Endothelial cell of umbilical vein (primary cell): ENCODE results near the gene TREML4. TPM values are rescaled to one million over a fixed set of nuclear protein-coding genes. Genes with fewer than 3 reads are reported as not detected.

Experiments used
- BruUV-seq: library from RNA; stranded (reverse); fragments of 400-500 nt; replicated peaks from 2 replicates; lab custom pipeline; 2021; lab: Mats Ljungman, UMichigan
- CTCF ChIA-PET: fragments of 300-600, 350-600 bp; sonication (Branson Sonifier 250); formaldehyde crosslinking; loops from one replicate; lab custom pipeline; 2021; ENCODE audit warnings: antibody characterized with exemption, inconsistent platforms; lab: Charles Lee
- POLR2A ChIA-PET: fragments of 300-600, 350-600 bp; sonication (Branson Sonifier 250); formaldehyde crosslinking; loops from one replicate; lab custom pipeline; 2021; ENCODE audit warnings: antibody characterized with exemption, inconsistent platforms; lab: Charles Lee
- DNase-seq: peaks from one replicate; pipeline ENCODE4 v3.0.0-alpha.2; 2011; ENCODE audit warnings: low read depth, low spot score
- FAIRE-seq: peaks from 2 replicates; lab custom pipeline; 2011; peaks lifted over from hg19 to GRCh38; lab: Jason Lieb, UNC
- H2AFZ ChIP-seq: 2 replicates; pipeline ENCODE4 v1.6.0; 2012; ENCODE audit warnings: low read depth, low read length, control low read depth, inconsistent platforms
- H3K27ac ChIP-seq: 2 replicates; pipeline ENCODE4 v1.5.1; 2011; ENCODE audit warnings: low read depth, mild to moderate bottlenecking, control low read depth, low read length, moderate library complexity; ENCODE audit not compliant: insufficient read depth
- H3K27me3 ChIP-seq, 2 experiments: 2 replicates each; pipeline versions ENCODE4 v1.6.0 to v1.6.1; 2011; ENCODE audit warnings: low read length in 2 of 2, mixed read lengths in 1 of 2; ENCODE audit not compliant: control insufficient read depth in 2 of 2, insufficient read depth in 2 of 2
- H3K36me3 ChIP-seq, 2 experiments: 2 replicates in 1 of 2; 3 replicates in 1 of 2; pipeline ENCODE4 v1.5.1; 2011; ENCODE audit warnings: low read length in 2 of 2, mild to moderate bottlenecking in 1 of 2, moderate library complexity in 1 of 2; ENCODE audit not compliant: control insufficient read depth in 2 of 2, insufficient read depth in 2 of 2; ENCODE audit errors: extremely low read depth in 1 of 2
- H3K4me1 ChIP-seq: 3 replicates; pipeline ENCODE4 v1.5.1; 2011; ENCODE audit warnings: mild to moderate bottlenecking, low read length; ENCODE audit not compliant: control insufficient read depth, insufficient read depth; ENCODE audit errors: extremely low read depth
- H3K4me2 ChIP-seq: 2 replicates; pipeline ENCODE4 v1.6.1; 2011; ENCODE audit warnings: low read length, control low read depth, mixed read lengths; ENCODE audit not compliant: insufficient read depth
- H3K4me3 ChIP-seq, 3 experiments: fragments of 200-600 bp in 1 of 3; sonication (generic), shearing (Covaris generic) in 1 of 3; replicated peaks in 1 of 3; 2 replicates each; pipeline ENCODE4 v1.5.1; 2011 to 2016; ENCODE audit warnings: control low read depth in 3 of 3, low read length in 3 of 3, mild to moderate bottlenecking in 2 of 3, inconsistent platforms in 1 of 3, low read depth in 1 of 3, moderate library complexity in 1 of 3; ENCODE audit not compliant: insufficient read depth in 1 of 3
- H3K79me2 ChIP-seq: 2 replicates; pipeline ENCODE4 v1.6.0; 2012; ENCODE audit warnings: low read length, inconsistent platforms; ENCODE audit not compliant: control insufficient read depth, insufficient read depth
- H3K9ac ChIP-seq: replicated peaks from 2 replicates; pipeline ENCODE3; 2011; ENCODE audit warnings: low read length, control low read depth; ENCODE audit not compliant: insufficient read depth; ENCODE audit errors: extremely low read depth
- H3K9me1 ChIP-seq: replicated peaks from 3 replicates; pipeline ENCODE4 v1.6.0; 2011; ENCODE audit warnings: mild to moderate bottlenecking, low read length; ENCODE audit not compliant: control insufficient read depth, insufficient read depth; ENCODE audit errors: extremely low read depth
- H3K9me3 ChIP-seq: replicated peaks from 2 replicates; pipeline ENCODE4 v1.5.1; 2012; ENCODE audit warnings: low read length, inconsistent platforms; ENCODE audit not compliant: control insufficient read depth, insufficient read depth
- H4K20me1 ChIP-seq: replicated peaks from 2 replicates; pipeline ENCODE3; 2011; ENCODE audit warnings: mild to moderate bottlenecking, low read length; ENCODE audit not compliant: control insufficient read depth, insufficient read depth; ENCODE audit errors: extremely low read depth
- EZH2 ChIP-seq: IDR thresholded peaks from 2 replicates; pipeline ENCODE4 v1.6.1; 2012; ENCODE audit warnings: borderline replicate concordance, low read depth, mild to moderate bottlenecking, moderate library complexity, low read length, inconsistent platforms; ENCODE audit not compliant: severe bottlenecking
- FOS ChIP-seq: IDR thresholded peaks from 2 replicates; pipeline ENCODE4 v1.6.1; 2011; ENCODE audit warnings: mild to moderate bottlenecking, low read length, moderate library complexity, borderline replicate concordance; ENCODE audit not compliant: insufficient read depth
- GATA2 ChIP-seq: IDR thresholded peaks from 2 replicates; pipeline ENCODE4 v1.7.0; 2011; ENCODE audit warnings: low read depth, mild to moderate bottlenecking, moderate library complexity, mixed read lengths, low read length; ENCODE audit not compliant: insufficient read length, insufficient read depth
- JUN ChIP-seq: IDR thresholded peaks from 2 replicates; pipeline ENCODE4 v1.6.1; 2011; ENCODE audit warnings: borderline replicate concordance, low read depth; ENCODE audit not compliant: insufficient read length, insufficient read depth
- MYC ChIP-seq: IDR thresholded peaks from one replicate; pipeline ENCODE4 v1.6.1; 2011; ENCODE audit warnings: mild to moderate bottlenecking, low read depth, low read length
- POLR2A ChIP-seq: IDR thresholded peaks from 2 replicates; pipeline ENCODE4 v1.6.1; 2012; ENCODE audit warnings: low read depth, mild to moderate bottlenecking, control low read depth, low read length
- POLR2AphosphoS5 ChIP-seq: IDR thresholded peaks from 2 replicates; pipeline ENCODE4 v1.6.1; 2012; ENCODE audit warnings: low read depth, mild to moderate bottlenecking, control low read depth, low read length, moderate library complexity; ENCODE audit not compliant: insufficient read depth
- dilution Hi-C: fragments of 300-500 bp; cut with MboI; formaldehyde crosslinking; loops from one replicate; pipeline ENCODE4 v1.15.0; 2019; ENCODE audit warnings: low sequenced_read_pairs; ENCODE audit not compliant: extremely low pct_ligation_motif_present
- intact Hi-C: fragments of 100-400 bp; cut with micrococcal nuclease; formaldehyde crosslinking; loops from one replicate; pipeline ENCODE4 v1.10.0; 2022
- polyA plus RNA-seq, 4 experiments: library from polyadenylated mRNA; depleted of rRNA in 3 of 4; stranded (reverse) in 3 of 4; unstranded in 1 of 4; fragments of >200 nt; gene quantifications; 2 replicates each; pipeline versions ENCODE4 v1.2.1 to v1.2.3, GENCODE V29; 2011 to 2012; ENCODE audit warnings: missing spikeins in 1 of 4
- total RNA-seq: library from RNA; stranded (reverse); gene quantifications from 2 replicates; pipeline ENCODE4 v1.2.3, GENCODE V29; 2021
- TF ChIP-seq, protein P1 (sequence below), 2 donors: IDR thresholded peaks; 1 replicate in 1 of 2; 2 replicates in 1 of 2; pipeline ENCODE4 v1.5.1; 2011; ENCODE audit warnings: low read length in 2 of 2, mild to moderate bottlenecking in 2 of 2, moderate library complexity in 2 of 2, control low read depth in 1 of 2, inconsistent platforms in 1 of 2, low read depth in 1 of 2; ENCODE audit not compliant: insufficient read depth in 1 of 2; ENCODE audit errors: extremely low read depth in 1 of 2
- TF ChIP-seq, protein P2 (sequence below): IDR thresholded peaks from 2 replicates; pipeline ENCODE4 v1.6.1; 2011; ENCODE audit not compliant: insufficient read depth, insufficient read length

TREML4 gene
- total and polyA plus RNA-seq, 2 donors (not counting 3 experiments of a cell fraction or from before 2014, with no cell fraction given), result not detected

- DNase-seq, result no peak
- Histone ChIP-seq H3K9ac (no peak overlapping the region), H4K20me1 (no peaks in the 10 kb centered on the region), H3K9me3 (no peaks in the 10 kb centered on the region), H2AFZ (no peak overlapping the region), H3K27ac (no peak overlapping the region), H3K79me2 (no peaks in the 10 kb centered on the region), H3K36me3 (no peaks in the 10 kb centered on the region), H3K4me1 (no peaks in the 10 kb centered on the region), H3K4me2 (no peak overlapping the region), H3K27me3 (peaks cover 0 to 3% of the 10 kb centered on the region in 2 experiments), H3K9me1 (no peaks in the 10 kb centered on the region), H3K4me3 (no peak overlapping the region)
- dilution Hi-C loops, result no loop called here
- FAIRE-seq, result no peak
- no peak for TF ChIP-seq MYC
- TF ChIP-seq JUN, result no peak
- TF ChIP-seq, protein P1, sequence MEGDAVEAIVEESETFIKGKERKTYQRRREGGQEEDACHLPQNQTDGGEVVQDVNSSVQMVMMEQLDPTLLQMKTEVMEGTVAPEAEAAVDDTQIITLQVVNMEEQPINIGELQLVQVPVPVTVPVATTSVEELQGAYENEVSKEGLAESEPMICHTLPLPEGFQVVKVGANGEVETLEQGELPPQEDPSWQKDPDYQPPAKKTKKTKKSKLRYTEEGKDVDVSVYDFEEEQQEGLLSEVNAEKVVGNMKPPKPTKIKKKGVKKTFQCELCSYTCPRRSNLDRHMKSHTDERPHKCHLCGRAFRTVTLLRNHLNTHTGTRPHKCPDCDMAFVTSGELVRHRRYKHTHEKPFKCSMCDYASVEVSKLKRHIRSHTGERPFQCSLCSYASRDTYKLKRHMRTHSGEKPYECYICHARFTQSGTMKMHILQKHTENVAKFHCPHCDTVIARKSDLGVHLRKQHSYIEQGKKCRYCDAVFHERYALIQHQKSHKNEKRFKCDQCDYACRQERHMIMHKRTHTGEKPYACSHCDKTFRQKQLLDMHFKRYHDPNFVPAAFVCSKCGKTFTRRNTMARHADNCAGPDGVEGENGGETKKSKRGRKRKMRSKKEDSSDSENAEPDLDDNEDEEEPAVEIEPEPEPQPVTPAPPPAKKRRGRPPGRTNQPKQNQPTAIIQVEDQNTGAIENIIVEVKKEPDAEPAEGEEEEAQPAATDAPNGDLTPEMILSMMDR (IDR thresholded peaks at IDR 0.05; ENCODE audit: extremely low read depth in 1 of 2, insufficient read depth in 1 of 2, low read depth in 1 of 2, low read length in 2 of 2), result no peak
- no peak for TF ChIP-seq GATA2
- TF ChIP-seq, protein P2, sequence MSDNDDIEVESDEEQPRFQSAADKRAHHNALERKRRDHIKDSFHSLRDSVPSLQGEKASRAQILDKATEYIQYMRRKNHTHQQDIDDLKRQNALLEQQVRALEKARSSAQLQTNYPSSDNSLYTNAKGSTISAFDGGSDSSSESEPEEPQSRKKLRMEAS, result no peak
- TF ChIP-seq POLR2A, result no peak
- TF ChIP-seq POLR2AphosphoS5, result no peak
- no peak for TF ChIP-seq FOS
- TF ChIP-seq EZH2, result no peak
- ChIA-PET CTCF (interaction anchor here (2.7 kb wide), 1 partner anchor 9 kb away, joined by 23 read pairs; no protein-coding TSS in a partner anchor), POLR2A (no interaction called here)
- intact Hi-C loops, result loop anchor here (2.0 kb wide), 1 partner anchor 128 kb away; no protein-coding TSS in a partner anchor
- no TSS peak for BruUV-seq
Measured at GRCh38 chr6:41190791-41191190, 37.4 kb upstream of the TREML4 start.
